ENCODE results near the gene TRA2A.
"Not testable (repeated sequence)": the region's sequence is repeated elsewhere in the genome, so short reads cannot be mapped to it uniquely, and the experiment has no call there.

Gene TRA2A

DNA sequence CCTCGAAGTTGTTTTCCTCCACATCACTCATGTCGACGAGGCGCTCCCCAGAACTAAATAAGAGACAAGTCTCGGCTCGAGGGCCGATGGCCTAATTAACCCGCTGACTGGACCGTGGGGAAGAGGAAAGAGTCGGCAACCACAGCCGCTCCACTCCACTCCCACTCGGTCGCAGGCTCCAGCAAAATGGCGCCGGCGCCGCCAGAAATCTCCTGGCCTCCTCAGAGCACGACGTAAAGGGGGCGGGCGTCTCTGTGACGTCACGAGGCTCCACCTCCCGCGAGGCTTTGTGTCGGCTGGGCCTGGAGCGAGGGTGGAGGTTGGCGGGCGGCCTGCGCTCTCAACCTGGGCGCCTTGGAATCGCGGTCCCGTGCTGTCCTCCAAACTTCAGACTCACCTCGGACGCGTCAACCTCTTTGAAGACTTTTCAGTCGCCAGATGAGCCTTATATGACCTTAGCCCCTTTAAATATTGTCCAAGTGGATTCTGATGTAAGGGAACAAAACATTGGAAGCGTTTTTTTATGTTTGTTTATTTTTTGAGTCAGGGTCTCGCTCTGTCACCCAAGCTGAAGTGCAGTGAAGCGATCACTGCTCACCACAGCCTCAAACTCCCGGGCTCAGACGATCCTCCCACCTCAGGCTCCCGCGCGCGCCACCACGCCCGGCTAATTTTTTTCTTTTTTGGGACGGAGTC lies at the start of gene TRA2A:
TSS of gene TRA2A (minus strand) at position 188 of the 696 bp plus-strand sequence. CDS start at position 31, 157 bp downstream.
- peak; percentile 80 for DNase-seq (ENCODE audit: low read depth, low spot score)

DNA sequence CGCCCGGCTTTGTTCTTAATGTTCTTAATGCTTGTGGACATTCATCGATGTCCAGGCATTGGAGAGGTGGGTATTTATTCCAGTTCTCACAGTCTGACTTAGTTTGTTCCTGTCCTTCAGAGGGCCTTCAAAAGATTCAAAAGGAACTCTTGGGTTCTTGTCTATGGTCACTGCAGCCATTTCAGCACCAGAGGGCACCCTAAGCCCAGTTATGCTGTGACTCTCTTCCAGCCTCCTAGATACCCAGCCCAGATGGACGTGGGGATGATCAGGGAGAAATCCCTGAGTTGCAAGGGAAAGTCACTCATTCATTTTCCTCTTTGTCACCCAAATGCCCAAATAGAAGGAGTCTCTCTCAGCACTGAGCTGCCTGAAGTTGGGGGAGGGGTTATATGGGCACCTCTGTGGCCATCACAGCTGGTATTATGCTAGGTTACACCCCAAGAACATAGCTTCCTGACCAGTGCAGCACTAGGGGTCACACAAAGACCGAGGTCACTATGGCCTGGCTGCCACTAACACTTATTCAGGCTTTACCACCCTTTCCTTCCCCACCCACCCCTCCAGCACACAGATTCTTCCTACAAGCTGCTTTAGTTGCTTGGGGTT lies 38.9 kb upstream of the TRA2A start:
- DNase-seq (ENCODE audit: low read depth, low spot score): peak; percentile 24

GRCh38 chr7:23558303-23558702 lies 26.5 kb upstream of the TRA2A start:
- DNase-seq (ENCODE audit: low read depth, low spot score): no peak

DNA sequence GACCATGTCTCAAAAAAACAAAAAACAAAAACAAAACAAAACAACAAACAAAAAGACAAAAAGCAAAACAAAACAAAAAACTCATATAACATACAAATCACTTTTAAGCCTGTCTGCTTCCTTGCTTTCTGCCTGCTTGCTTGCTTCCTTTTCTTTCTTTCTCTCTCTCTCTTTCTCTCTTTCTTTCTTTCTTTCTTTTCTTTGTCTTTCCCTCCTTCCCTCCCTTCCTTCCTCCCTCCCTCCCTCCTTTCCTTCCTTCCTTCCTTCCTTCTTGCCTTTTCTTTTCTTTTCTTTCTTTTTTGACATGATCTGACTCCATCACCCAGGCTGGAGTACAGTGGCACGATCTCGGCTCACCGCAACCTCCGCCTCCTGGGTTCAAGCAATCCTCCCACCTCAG lies 15.9 kb upstream of the TRA2A start:
- DNase-seq (ENCODE audit: low read depth, low spot score): no peak

DNA sequence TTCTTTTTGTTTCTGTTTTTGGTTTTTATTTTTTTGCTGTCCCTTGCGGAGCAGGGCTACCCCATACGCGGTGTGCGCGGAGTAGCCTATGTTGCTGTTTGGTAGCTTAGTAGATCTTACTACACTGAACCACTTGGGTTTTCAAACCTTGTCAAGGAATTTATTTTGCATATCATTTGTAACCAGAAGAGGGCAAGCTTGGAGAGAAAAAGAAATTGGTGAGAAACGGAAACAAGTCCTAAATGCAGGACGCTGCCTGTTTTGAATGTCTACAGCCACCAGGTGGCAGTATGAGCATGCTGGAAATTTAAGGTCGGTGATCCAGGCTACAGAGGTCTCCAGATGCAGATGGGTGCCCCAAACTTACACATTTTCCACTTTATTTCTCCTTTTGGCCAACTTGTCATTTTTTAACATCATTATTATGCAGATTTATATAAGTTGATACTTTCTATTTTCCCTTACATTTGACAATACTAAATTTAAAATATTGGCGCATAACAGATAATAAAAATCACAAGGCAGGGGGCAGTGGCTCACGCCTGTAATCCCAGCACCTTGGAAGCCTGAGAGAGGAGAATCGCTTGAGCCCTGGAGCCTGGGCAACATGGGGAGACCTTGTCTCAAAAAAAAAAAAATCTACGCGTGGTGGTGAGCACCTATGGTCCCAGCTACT lies 15.3 kb upstream of the TRA2A start:
- DNase-seq (ENCODE audit: low read depth, low spot score): peak; percentile 80

GRCh38 chr7:23545493-23545892 lies 13.7 kb upstream of the TRA2A start:
- no peak for DNase-seq (ENCODE audit: low read depth, low spot score)

DNA sequence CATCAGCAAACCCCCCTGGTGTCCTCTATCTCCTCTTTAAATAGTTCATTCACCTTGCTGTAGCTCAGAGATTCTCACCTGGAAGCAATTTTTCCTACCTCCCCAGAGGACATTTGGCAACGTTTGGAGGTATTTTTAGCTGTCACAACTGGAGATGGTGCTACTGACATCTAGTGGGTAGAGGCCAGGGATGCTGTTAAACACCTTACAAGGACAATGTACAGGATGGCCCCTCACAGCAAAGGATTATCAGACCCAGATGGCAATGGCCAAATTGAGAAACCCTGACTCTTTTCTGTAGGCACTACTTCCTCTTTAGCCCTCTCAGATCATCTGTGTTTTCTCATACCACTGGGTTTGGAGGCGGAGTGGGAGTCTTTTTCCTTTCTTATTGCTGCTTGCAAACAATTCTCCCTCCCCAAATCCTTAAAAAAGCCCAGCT lies 13.2 kb upstream of the TRA2A start:
- no peak for DNase-seq (ENCODE audit: low read depth, low spot score)

GRCh38 chr7:23542752-23543151 lies 11.0 kb upstream of the TRA2A start:
- DNase-seq (ENCODE audit: low read depth, low spot score): no peak

- no peak for DNase-seq (ENCODE audit: low read depth, low spot score)
Measured at GRCh38 chr7:23539494-23539907, 7.7 kb upstream of the TRA2A start.

- DNase-seq (ENCODE audit: low read depth, low spot score): no peak
Measured at GRCh38 chr7:23538301-23538700, 6.5 kb upstream of the TRA2A start.

DNA sequence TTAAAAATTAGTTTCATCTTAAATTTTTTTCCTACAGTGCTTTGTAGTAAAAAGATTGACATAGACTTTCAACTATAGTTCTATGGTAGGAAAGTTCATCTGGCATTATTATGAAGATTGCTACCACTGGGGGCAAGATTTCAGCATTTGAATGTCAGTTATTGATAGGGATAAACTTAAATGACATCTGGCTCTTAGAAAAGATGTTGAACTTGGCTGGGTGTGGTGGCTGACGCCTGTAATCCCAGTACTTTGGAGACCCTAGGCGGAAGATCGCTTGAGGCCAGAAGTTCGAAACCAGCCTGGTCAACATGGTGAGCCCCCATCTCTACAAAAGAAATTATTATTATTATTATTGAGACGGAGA lies 1.4 kb upstream of the TRA2A start:
- DNase-seq (ENCODE audit: low read depth, low spot score): no peak

DNA sequence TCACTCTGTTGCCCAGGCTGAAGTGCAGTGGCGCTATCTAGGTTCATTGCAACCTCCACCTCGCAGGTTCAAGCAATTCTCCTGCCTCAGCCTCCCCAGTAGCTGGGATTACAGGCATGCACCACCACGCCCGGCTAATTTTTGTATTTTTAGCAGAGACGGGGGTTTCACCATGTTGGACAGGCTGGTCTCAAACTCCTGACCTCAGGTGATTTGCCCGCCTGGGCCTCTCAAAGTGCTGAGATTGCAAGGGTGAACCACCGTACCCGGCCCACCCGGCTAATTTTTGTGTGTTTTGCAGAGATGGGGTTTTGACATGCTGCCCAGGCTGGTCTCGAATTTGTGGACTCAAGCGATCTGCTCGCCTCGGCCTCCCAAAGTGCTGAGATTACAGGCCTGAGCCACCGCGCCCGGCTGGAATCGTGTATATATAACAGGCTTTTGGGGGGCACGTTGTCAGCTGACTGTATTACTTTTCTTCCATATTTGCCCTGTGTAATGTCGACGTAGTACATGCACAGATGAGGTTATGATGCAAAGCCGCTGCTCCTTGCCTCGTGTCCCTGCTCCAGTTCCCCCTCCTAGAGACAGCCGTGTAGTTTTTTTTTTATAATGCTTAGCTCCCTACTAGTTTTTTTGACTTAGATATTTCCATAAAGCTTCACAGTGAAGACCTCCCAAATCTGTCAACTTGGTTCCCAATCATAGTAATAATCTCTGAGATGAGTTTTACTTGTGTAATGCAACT lies 883 bp upstream of the TRA2A start:
- no peak for DNase-seq (ENCODE audit: low read depth, low spot score)

- peak; percentile 13 for DNase-seq (ENCODE audit: low read depth, low spot score)
Measured at GRCh38 chr7:23531050-23531793, 559 bp downstream of the TRA2A start.

GRCh38 chr7:23530405-23530804 lies 1.4 kb downstream of the TRA2A start:
- DNase-seq (ENCODE audit: low read depth, low spot score): no peak

GRCh38 chr7:23529262-23529859 lies 2.4 kb downstream of the TRA2A start:
- no peak for DNase-seq (ENCODE audit: low read depth, low spot score)

GRCh38 chr7:23525611-23526010 lies 6.2 kb downstream of the TRA2A start:
- not testable (repeated sequence) for DNase-seq (ENCODE audit: low read depth, low spot score)

DNA sequence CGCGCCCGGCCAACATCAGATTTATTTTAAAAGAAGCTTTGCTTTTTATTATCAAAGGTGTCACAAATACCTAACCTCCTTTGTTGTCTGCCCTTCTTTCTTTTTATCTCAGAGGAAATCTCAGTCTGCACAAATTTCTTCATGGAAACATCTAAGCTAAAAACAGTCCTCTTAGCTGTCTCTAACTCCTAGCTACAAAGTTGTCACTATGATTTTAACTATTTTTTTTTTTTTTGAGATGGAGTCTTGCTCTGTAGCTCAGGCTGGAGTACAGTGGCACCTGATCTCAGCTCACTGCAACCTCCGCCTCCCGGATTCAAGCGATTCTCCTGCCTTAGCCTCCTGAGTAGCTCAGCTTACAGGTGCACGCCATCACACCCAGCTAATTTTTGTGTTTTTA lies 7.3 kb downstream of the TRA2A start:
- no peak for DNase-seq (ENCODE audit: low read depth, low spot score)

DNA sequence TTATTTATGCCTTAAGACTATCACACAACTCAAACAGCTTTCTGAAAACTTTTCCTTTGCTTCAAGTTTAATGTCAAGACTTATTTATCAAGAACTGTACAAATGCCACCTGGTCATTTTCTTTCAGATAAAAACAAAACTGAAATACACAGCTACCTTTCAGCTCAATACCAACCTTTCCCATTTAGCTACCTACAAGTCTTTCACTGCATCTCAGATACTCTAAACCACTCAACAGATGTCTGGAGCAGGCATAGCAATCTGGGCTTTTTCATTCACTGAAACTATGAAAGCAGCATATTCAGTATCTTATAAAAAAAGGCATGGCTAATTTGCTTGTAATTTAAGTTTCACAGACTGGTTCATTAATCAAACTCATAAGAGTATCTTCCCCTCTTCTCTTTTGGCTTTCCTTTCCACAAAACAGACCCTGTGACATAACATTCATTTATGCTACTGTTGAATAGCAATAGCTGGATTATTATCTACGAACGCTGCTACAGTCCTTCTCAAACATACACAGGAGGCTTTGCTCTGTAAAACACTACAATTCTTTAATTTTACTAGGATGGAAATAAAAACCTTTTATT lies 8.2 kb downstream of the TRA2A start:
- DNase-seq (ENCODE audit: low read depth, low spot score): no peak

GRCh38 chr7:23520582-23520981 lies 11.2 kb downstream of the TRA2A start:
- DNase-seq (ENCODE audit: low read depth, low spot score): no peak

DNA sequence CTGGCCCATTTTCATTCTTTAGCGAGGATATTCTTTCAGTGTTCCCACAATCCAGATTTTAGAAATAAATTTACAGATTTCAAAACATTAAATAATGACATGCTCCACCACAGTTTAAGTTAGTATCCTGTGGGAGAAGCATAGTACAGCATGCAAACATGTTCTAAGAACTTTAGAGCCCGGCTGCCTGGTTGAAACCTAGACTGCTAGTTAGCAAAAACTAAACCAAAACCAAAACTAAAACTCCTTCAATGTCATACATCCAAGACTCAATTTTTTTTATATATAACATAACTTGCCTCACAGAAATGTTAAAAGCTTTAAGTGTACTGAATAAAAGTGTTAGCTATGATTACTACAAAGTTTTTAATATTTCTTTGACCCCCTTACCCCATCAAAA lies 17.0 kb downstream of the TRA2A start:
- DNase-seq (ENCODE audit: low read depth, low spot score): no peak

DNA sequence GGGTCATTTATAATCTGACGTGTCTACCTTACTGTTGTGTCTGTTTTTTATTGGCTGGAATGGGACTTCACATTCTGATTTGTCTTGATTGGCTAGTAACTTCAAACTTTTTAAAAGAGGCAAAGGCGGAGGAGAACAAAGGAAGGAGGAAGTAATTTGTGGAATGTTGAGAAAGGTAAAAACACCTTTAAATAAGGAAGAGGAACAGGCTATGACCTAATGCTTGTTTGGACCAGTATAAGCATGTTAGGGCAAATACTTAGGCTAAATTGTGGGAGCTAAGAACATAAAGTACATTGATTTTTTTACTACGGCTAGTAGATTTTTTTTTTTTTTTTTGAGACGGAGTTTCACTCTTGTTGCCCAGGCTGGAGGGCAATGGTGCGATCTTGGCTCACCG lies 18.0 kb downstream of the TRA2A start:
- not testable (repeated sequence) for DNase-seq (ENCODE audit: low read depth, low spot score)
